Skin epidermis (tissue), 12 donors: ENCODE results near the gene NRCAM.

ENCODE experiments used
- H3K27ac ChIP-seq, 21 experiments: fragments of 200-600 bp; sonication (generic) in 11 of 21; one replicate each; pipeline ENCODE4 v1.5.0; 2020; ENCODE audit warnings: mild to moderate bottlenecking in 3 of 21, inconsistent platforms in 2 of 21, moderate library complexity in 2 of 21
- H3K4me3 ChIP-seq, 7 experiments: fragments of 200-600 bp; sonication (generic) in 2 of 7; one replicate each; pipeline ENCODE4 v1.5.0; 2020; ENCODE audit warnings: inconsistent platforms in 2 of 7, mild to moderate bottlenecking in 2 of 7, moderate library complexity in 1 of 7

Gene NRCAM

DNA sequence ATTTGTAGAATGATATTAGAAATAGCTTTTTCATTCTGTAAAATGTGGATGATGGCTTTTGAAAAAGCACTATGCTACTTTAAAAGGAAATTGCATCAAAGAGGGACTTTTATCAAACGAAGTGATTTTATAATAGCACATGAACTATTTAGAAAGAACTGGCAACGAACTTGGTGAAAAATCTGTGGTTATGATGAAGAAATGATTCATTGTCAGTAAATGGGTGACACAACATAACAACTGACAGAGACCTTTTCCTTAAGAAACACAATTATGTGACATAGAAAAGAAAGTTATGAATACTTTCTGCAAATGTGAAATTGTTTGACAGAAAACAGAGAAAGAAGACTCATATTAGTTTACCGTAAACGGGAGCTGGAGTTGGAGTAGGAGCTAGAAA, 265.3 kb downstream of the NRCAM start:
- Histone ChIP-seq H3K4me3 (no peak overlapping the region), H3K27ac (no peak overlapping the region)

DNA sequence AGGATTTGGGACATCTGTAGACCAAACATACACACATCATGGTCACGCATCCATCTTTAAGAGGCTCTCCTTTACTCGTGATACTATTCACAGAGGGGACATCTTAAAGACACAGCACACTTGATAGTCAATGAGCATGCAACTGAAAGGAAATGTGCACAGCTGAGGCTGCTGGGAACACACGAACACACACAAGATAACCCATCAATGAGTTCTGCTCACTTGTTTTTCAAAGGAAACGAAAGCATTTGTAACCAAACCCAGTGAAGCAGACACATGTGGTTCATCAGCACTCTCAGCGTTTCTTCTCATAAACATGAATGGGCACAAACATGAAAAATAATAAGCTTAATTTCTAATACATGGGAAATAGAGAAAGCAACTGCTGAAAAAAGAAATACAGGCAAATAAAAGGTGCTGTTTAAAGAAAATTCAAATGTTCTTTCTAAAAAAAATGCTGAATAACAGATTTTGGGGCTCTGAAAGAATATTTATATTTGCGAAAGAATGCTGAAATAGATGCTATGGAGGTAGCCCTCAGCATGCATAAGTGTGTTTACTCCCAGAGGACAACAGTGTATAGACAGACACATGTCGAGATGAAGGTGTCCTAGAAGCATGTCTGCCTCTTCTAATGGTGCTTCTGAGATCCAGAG, 266.4 kb downstream of the NRCAM start:
- Histone ChIP-seq H3K27ac (no peak overlapping the region), H3K4me3 (no peak overlapping the region)

DNA sequence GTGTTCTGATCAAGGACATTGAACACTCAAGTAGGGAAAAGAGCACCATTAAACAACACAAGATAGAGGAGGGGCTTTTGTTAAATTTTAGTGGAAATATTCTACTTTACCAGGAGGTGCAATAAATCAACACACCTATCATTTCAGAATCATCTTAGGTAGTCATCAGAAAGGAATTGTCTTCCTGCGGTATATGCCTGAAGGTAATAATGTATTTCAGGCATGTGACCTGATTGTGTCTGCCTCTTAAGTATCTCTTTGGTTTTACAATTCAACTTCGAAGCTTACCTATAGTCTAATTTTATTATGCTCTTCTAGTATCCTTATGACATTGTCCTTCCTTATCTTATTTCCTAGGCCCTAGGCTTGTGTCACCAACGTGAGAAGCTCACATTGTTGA, 267.5 kb downstream of the NRCAM start:
- Histone ChIP-seq H3K27ac (no peak overlapping the region), H3K4me3 (no peak overlapping the region)

DNA sequence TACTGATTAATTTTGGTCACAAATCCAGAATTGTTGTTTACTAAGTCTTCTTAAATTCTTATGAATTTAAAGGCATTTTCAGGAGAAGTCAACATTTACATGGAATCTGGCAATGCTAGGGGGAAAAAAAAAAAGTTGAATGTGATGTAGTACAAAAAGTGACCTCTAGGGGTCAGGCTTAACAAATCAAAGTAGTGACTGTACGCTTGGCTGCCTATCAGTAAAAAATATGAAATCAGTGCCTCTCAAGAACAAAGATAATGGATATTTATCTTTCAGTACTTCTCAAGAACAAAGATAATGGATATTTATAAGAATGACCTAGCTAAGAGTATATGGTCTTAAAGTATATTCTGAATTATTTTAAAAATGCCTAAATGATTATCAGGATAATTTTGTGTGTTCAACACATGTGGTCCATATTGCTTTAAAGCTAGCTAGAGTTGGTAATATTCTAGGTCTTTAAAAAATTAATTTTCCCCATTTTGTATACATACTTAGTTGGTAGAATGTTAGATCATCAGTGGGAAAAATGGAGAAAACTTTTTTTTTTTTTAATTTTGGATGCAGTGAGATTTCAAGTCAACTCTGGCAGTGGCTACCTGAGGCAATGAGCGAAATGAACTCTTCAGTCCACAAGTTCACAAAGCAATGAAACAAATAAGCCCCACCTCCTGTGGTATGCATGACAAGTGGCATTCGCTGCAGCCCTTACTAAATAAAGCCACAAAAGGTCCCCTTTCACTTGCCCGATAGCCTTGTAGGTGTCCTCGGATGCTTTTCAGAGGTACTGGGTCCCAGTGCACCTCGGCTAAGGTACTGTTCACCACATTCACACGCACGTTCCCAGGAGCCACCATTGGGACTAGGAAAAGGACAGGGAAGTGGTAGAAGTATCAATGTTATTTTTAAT, 274.9 kb downstream of the NRCAM start:
- H3K27ac ChIP-seq, result no peak overlapping the region
- H3K4me3 ChIP-seq, result no peak overlapping the region

- no peak overlapping the region for H3K4me3 ChIP-seq
- no peak overlapping the region for H3K27ac ChIP-seq
Measured at GRCh38 chr7:108178398-108178797, 277.8 kb downstream of the NRCAM start.

DNA sequence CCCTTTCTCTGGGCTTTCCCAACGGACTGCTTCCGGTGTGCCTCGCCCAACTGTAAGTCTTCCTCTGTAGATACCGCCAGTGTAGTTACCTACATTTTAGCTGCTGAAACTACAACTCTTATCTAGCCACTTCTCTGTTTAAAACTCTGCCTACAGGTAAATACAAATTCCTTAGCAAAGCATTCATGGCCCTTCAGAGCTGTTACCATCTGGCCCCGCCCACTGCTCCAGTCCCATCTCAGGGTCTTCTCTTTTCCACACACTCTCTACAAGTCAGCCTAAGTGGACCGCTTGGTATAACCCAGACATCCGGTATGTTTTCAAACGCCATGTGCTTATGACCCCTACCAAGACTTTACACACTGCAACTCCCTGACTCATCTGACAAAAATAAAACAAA, 285.1 kb downstream of the NRCAM start:
- Histone ChIP-seq H3K4me3 (no peak overlapping the region), H3K27ac (no peak overlapping the region)

GRCh38 chr7:108170251-108170650, 286.0 kb downstream of the NRCAM start:
- Histone ChIP-seq H3K4me3 (no peak overlapping the region), H3K27ac (no peak overlapping the region)

- Histone ChIP-seq H3K27ac (no peak overlapping the region), H3K4me3 (no peak overlapping the region)
Measured at GRCh38 chr7:108167460-108167859, 288.8 kb downstream of the NRCAM start.

GRCh38 chr7:108166687-108167086, 289.5 kb downstream of the NRCAM start:
- Histone ChIP-seq H3K4me3 (no peak overlapping the region), H3K27ac (no peak overlapping the region)

GRCh38 chr7:108165723-108166122, 290.5 kb downstream of the NRCAM start:
- H3K4me3 ChIP-seq, result no peak overlapping the region
- no peak overlapping the region for H3K27ac ChIP-seq

- no peak overlapping the region for H3K27ac ChIP-seq
- no peak overlapping the region for H3K4me3 ChIP-seq
Measured at GRCh38 chr7:108164946-108165345, 291.3 kb downstream of the NRCAM start.

DNA sequence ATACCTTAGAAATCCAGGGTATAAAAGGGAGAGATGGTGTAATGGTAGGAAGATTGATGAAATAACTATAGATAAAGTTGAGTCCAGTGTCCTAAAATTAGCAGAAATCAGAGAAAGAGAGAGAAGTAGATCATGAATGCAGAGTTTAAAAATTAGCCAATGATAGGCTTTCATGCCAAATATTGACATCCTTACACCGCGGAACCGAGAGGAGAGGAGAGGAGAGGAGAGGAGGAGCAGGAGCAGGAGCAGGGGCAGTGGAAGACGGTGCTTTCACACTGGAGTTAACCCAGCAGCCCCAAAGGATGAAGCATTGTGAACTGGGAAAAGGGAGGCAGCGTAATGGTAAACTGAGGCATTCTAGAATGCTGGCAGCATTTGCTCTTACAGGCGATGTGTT, 291.9 kb downstream of the NRCAM start:
- Histone ChIP-seq H3K4me3 (no peak overlapping the region), H3K27ac (no peak overlapping the region)

- no peak overlapping the region for H3K27ac ChIP-seq
Measured at GRCh38 chr7:108158776-108159175, 297.5 kb downstream of the NRCAM start.

GRCh38 chr7:108157606-108158335, 298.5 kb downstream of the NRCAM start:
- Histone ChIP-seq H3K4me3 (no peak overlapping the region), H3K27ac (no peak overlapping the region)

More at GRCh38 chr7:108158776-108159175, 297.5 kb downstream of the NRCAM start:
- no peak overlapping the region for H3K4me3 ChIP-seq

DNA sequence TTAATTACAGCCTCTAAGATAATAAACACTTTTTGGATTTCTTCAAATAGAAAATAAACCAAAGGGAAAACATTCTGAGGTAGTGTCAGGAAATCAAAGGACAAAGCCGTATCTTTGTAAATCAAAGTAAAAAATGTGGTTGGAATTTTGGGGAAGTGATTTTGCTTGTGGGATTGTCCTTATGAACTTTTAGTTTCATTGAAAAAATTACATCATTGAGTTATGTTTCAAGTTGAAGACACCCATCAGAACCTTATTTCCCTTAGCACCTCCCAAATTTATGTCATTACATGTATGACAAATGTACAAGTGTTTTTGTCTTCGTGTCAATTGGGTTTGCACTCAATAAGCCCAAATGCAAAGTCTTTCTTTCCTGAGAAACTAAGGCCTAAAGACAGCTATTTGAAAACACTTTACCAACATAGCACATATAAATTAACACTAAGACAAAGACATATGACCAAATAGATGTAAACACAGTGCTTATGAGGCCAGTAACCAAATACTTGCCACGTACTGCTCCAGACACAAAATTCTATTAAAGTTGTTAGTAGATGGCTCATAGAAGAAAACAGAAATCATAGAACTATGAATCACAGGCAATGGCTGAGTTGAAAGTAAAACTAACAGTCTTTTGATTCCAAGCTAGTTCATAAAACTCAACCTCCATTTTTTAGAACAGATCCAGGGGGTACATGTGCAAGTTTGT, 299.2 kb downstream of the NRCAM start:
- H3K27ac ChIP-seq, result no peak overlapping the region
- H3K4me3 ChIP-seq, result no peak overlapping the region

- H3K4me3 ChIP-seq, result no peak overlapping the region
- no peak overlapping the region for H3K27ac ChIP-seq
Measured at GRCh38 chr7:108152198-108152597, 304.0 kb downstream of the NRCAM start.

DNA sequence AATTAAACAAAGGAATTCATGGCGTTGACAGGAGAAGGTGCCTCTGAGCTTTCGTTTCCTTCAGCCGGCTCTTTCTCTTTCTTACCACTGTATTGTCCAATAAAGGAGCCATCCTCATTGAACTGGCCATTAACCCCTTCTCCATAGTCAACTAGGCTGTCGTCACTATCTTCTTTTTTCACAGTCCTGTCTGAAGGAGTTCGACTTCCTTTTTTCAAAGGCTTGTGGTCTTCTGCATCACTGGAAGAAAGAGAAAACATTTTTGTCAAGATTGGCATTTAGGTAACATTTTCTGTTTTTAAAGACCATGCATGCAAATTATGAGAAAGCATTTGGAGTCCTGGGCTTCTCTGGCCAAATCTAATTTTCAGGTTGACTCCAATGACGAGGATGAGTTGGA, 306.3 kb downstream of the NRCAM start:
- Histone ChIP-seq H3K4me3 (no peak overlapping the region), H3K27ac (no peak overlapping the region)

DNA sequence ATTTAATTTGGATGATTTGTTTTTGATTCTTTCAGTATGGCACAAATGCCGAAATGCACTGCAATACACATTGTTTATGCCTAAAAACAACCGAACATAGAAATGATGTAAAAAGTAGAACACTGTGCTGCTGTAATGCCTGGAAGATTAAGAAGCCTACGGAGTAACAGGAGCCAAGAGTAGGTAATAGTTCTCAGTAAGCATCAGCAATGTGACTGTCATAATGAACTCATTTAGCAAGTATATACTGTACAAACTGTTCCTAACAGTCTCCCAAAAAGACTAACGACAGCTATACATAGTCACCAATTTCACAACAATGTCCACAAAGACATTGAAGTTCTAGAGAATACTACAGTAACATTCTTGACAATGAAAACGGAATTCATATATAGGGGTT, 307.1 kb downstream of the NRCAM start:
- no peak overlapping the region for H3K4me3 ChIP-seq
- no peak overlapping the region for H3K27ac ChIP-seq

GRCh38 chr7:108147031-108147563, 309.1 kb downstream of the NRCAM start:
- Histone ChIP-seq H3K4me3 (no peak overlapping the region), H3K27ac (no peak overlapping the region)
